Omental fat pad (tissue), 4 donors: ENCODE measurements around the gene DACH1. TPM values are rescaled to one million over a fixed set of nuclear protein-coding genes. Genes with fewer than 3 reads are reported as not detected.

ENCODE experiments used
- ATAC-seq: fragments of 150-250 bp; one replicate; pipeline ENCODE4 v1.9.1; 2016; ENCODE audit warnings: mild to moderate bottlenecking, moderate library complexity; ENCODE audit not compliant: low FRiP score
- DNase-seq: peaks from one replicate; pipeline ENCODE4 v3.0.0-alpha.2; 2019; ENCODE audit warnings: low spot score
- total RNA-seq, 4 donors: library from RNA; depleted of rRNA; stranded (reverse); fragments of >200 nt; gene quantifications; one replicate each; pipeline ENCODE4 v1.1.0, GENCODE V29; 2016
- TF ChIP-seq, protein P1 (sequence below), 3 donors: fragments of 450-650 bp; IDR thresholded peaks; one replicate each; pipeline ENCODE4 v1.5.1; 2016 to 2017; ENCODE audit warnings: antibody characterized with exemption in 3 of 3, mild to moderate bottlenecking in 3 of 3, moderate library complexity in 2 of 3

Gene DACH1
- total RNA-seq, 4 donors from 2014 or later = 1.1 to 10.4 (median 2.8) TPM

DNA sequence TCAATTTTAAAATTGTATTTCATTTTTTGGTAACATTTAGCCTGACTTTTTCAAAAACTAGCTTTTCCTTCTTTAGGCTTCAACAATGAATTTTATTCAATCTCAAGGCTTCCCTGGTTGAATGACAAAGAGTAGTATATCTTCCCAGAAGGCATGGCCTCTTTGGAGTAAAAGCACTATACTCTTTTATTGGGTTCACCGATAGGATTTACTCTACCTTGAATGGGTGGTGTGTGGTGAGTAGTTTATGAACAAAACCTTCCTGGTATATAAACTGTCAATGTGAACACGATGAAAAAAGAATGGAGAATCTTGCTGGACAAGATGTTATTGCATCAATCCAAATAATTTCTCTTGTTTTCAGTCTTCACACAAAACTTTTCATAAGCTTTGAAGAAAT is 167.7 kb downstream of the DACH1 start:
- no peak for ATAC-seq
- TF ChIP-seq, protein P1, sequence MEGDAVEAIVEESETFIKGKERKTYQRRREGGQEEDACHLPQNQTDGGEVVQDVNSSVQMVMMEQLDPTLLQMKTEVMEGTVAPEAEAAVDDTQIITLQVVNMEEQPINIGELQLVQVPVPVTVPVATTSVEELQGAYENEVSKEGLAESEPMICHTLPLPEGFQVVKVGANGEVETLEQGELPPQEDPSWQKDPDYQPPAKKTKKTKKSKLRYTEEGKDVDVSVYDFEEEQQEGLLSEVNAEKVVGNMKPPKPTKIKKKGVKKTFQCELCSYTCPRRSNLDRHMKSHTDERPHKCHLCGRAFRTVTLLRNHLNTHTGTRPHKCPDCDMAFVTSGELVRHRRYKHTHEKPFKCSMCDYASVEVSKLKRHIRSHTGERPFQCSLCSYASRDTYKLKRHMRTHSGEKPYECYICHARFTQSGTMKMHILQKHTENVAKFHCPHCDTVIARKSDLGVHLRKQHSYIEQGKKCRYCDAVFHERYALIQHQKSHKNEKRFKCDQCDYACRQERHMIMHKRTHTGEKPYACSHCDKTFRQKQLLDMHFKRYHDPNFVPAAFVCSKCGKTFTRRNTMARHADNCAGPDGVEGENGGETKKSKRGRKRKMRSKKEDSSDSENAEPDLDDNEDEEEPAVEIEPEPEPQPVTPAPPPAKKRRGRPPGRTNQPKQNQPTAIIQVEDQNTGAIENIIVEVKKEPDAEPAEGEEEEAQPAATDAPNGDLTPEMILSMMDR (IDR thresholded peaks at IDR 0.05) = no peak
- DNase-seq = no peak

DNA sequence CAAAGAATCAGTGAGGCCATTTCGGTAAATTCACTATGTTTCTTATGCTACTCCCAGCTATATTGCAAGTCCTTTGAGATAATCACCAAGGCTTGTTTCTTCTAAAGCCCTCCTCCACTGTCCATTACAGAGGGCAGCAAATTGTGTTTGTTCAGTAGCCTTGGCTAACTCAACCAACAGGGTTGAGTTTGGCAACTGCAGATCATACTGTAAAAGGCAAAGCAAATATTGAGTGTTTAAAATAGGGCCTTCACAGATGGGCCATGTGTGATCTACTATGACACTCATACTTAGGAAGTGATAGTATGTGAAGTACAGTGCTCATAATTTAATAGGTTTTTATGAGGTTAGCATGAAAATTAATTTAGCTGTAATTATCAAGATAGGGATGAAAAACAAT is 171.3 kb downstream of the DACH1 start:
- DNase-seq (no peak), ATAC-seq (no peak)

DNA sequence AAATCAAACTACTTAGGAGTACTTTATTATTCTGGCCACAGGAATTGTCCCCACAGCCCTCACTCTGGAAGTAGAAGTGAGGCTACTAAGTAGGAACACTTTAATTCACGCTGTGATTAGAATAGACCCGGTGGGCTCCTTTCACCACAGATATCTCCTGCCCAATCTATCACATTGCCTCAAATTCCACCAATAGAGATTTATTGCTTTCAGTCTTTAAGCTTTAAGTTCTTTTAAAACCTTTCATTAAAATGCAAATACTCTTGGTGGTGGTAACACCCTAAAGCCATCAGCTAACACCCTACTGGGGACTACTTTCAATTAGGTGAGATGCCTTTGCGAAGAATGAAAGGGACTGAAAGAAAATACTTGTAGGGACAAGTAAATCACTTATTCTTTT is 181.9 kb downstream of the DACH1 start:
- DNase-seq (no peak), ATAC-seq (no peak)
- TF ChIP-seq, protein P1 (IDR thresholded peaks at IDR 0.05) = no peak

More for the DNA sequence above, 171.3 kb downstream of the DACH1 start:
- TF ChIP-seq, protein P1 (IDR thresholded peaks at IDR 0.05) = no peak

DNA sequence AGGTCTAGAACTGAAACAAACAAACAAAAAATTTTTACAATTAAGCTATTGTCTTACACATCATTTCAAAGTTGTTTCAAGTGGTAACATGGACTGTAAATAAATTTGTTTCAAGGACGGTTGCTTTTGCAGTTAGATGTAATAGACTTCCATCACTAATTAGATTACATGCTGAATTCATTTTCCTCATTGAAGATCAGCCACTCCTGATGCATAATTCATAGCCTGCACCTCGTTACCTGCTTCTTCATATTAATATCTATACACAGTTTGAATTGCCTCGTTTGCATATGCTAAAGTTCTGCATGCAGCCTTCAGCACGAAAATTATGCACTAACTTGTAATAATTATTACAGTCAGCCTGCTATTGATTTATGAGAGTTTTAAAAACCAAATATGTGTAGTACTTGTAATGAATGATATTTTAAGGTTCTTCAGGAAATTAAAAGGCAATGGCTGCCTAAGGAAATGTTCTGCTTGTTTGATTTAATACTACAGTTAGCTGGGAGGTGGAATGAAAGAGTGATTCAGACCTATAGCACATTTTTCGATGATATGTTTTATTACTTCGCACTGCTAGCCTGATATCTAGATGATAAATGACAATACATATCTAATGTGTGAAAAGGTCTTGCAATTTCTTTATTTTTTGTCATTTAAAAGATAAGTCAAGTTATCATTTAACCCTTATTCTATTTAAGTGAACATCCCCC is 184.9 kb downstream of the DACH1 start:
- DNase-seq = no peak
- ATAC-seq = no peak
- TF ChIP-seq, protein P1 (IDR thresholded peaks at IDR 0.05) = no peak

DNA sequence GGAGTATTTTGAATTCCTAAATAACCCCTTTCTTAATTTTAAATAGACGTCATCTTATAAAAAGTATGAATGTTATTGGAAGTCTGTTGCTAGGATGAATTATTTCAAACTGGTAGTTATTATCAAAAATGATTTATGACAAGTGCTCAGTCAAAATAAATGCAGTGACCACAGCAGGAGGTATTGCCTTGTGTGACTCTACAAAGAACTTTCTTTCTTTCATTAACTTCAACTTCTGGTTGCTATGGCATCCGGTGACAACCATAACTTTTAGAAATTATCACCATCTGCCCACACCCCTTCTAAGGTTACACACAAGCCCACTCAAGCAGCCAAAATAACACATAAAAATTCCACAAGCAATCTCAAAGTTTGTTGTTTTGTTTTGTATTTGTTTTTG is 189.9 kb downstream of the DACH1 start:
- ATAC-seq (no peak), DNase-seq (no peak)
- TF ChIP-seq, protein P1 (IDR thresholded peaks at IDR 0.05) = no peak

DNA sequence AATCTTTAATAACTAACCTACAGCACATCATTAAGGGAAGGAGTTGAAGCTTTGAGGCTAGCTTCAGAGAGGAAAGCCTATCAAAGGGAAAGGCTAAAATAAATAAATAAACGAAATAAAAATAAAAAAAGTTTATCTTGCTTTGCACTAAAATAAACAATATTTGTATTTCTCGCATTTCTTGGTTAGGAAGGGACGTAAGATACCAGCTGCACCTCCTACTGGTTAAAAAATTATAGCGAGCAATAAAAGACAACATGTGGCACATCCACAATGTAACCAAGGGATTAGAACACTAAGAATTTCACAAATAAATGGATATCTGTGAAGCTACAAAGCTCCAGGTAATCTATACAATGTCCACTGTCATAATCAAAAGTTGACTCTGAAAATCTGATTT is 194.5 kb downstream of the DACH1 start:
- no peak for DNase-seq
- no peak for ATAC-seq
- TF ChIP-seq, protein P1 (IDR thresholded peaks at IDR 0.05) = no peak

DNA sequence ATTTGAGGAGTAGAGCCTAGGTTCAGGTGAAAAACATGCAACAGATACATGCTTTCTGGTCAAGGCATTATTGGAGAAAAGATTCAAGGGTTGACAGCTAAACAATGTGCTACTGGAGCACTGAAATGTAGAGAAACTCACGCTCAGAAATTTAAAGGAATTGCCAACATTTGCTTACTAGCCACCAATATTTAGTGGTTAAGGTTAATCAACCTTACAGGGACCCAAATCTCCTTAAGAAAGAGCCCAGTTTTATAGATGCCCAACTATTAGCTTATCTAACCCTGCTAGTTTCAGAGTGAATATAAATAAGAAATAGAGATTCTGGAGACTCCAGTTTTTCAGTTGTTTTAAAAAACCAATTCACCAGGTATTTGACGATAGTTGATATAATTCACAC is 203.6 kb downstream of the DACH1 start:
- ATAC-seq (no peak), DNase-seq (no peak)
- TF ChIP-seq, protein P1 (IDR thresholded peaks at IDR 0.05) = no peak
